GM19397 (cell line): ENCODE data around the gene NUP62.
A peak's percentile ranks its signal among the peaks of the same experiment; 100 is the strongest.

Experiments
- ATAC-seq: cut with Tn5 transposase; IDR thresholded peaks from one replicate; pipeline ENCODE4 v1.9.1; 2021; ENCODE audit warnings: mild to moderate bottlenecking, moderate library complexity; ENCODE audit not compliant: unreplicated experiment

Gene NUP62

GRCh38 chr19:49870309-49870901, 58.9 kb downstream of the NUP62 start:
- ATAC-seq = no peak

- ATAC-seq = peak; percentile 56
These were observed 59.6 kb downstream of the NUP62 start for GRCh38 chr19:49869484-49870308.

- peak; percentile 8 for ATAC-seq
These were observed 60.3 kb downstream of the NUP62 start for GRCh38 chr19:49869009-49869483.

GRCh38 chr19:49866933-49867782, 62.1 kb downstream of the NUP62 start, which contains the start of gene PNKP:
PNKP (minus strand) TSS chr19:49867576; CDS start chr19:49867204, 372 bp downstream.
- peak; percentile 47 for ATAC-seq

- ATAC-seq = no peak
These were observed 64.4 kb downstream of the NUP62 start for GRCh38 chr19:49864890-49865289.

GRCh38 chr19:49863935-49864320, 65.4 kb downstream of the NUP62 start:
- ATAC-seq = no peak

- ATAC-seq = no peak
These were observed 65.9 kb downstream of the NUP62 start for GRCh38 chr19:49863254-49863934.

- ATAC-seq = no peak
These were observed 66.7 kb downstream of the NUP62 start for GRCh38 chr19:49862391-49863253.

- no peak for ATAC-seq
These were observed 67.5 kb downstream of the NUP62 start for GRCh38 chr19:49861541-49862378.

- no peak for ATAC-seq
These were observed 68.2 kb downstream of the NUP62 start for GRCh38 chr19:49861107-49861506.

- ATAC-seq = no peak
These were observed 68.8 kb downstream of the NUP62 start for GRCh38 chr19:49860336-49861102.

- no peak for ATAC-seq
These were observed 69.5 kb downstream of the NUP62 start for GRCh38 chr19:49859682-49860335.

GRCh38 chr19:49858088-49858985, 71.0 kb downstream of the NUP62 start:
- ATAC-seq = no peak

- ATAC-seq = no peak
These were observed 71.5 kb downstream of the NUP62 start for GRCh38 chr19:49857838-49858087.

- no peak for ATAC-seq
These were observed 72.1 kb downstream of the NUP62 start for GRCh38 chr19:49857061-49857837.
